NCI-H146 treated with DMSO at 0.1 percent for 48 hours (cell line): ENCODE data around the gene PIP5K1B.
A peak's percentile ranks its signal among the peaks of the same experiment; 100 is the strongest.

Experiments
- DNase-seq: peaks from one replicate; lab custom pipeline; 2025; ENCODE audit not compliant: unreplicated experiment; lab: John Stamatoyannopoulos, UW

PIP5K1B gene

GRCh38 chr9:68733021-68733405, 28.0 kb downstream of the PIP5K1B start:
- DNase-seq, result no peak

DNA sequence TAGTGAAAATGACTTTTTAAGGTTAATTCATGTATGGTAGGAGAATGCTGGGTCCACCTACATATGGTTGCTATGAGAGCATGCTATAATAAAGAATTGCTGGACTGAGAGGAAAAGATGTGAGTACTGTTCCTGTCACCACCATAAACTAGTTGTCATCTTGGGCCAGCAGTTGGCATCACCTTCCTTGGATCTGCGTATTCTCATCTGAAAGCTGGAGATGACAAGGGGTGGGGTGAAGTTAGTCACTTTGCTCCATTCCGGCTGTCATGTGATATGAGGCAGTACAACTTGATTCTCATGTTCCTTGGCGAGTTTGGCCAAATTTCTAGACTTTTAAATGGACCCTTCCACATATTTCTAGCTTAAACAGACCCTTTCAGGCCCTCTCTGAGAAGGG, 33.3 kb downstream of the PIP5K1B start:
- no peak for DNase-seq

GRCh38 chr9:68739621-68740174, 34.7 kb downstream of the PIP5K1B start:
- no peak for DNase-seq

- DNase-seq, result no peak
Measured at GRCh38 chr9:68740561-68740960, 35.5 kb downstream of the PIP5K1B start.

DNA sequence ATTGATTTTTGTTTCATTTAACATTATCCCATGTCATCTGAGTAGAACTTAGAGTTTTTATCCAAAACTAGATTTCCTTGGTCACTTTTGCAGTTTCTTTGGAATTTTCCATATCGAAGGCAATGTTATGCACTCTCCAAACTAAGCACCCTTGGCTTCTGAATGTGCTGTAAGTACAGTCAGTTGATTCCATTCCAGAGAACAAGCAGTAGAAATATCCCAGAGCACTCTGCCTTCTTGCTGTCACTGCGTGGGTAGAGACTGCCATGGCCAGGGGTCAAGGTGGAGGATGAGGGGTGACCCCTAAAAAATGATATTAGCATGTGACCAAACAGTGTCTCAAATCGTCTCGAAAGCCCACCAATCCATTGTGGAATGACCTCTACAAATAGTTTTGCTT, 36.2 kb downstream of the PIP5K1B start:
- DNase-seq, result no peak

DNA sequence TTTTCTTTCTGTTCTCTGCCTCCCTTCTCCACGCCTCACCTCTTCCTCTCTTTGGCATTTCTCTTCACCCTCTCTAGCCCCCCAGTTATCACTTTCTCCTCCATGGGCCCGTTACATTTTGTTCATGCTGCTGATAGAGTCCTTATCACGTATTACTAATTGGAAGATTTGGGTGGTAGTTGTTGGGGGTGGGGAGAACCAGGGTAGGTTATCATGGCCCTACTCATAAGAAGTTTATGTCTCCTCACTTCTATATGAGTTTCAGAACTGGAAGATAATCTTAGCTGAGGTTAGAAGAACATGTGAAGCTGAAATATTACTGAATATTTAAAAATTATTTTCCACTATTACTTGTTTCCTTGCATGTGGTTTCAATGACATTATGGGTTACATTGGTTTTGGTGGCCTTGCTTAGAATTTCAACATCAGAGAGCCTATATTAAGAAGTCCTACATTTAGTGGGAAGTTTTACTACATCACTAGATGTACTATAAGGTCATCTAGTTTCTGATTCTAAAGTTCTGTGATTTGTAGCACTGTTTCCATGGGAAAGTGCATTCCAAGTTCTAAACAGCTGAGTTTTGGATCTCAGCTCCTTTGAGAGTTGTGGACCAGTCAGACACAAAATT, 36.8 kb downstream of the PIP5K1B start:
- no peak for DNase-seq

- DNase-seq, result no peak
Measured at GRCh38 chr9:68742333-68742730, 37.3 kb downstream of the PIP5K1B start.

- DNase-seq, result no peak
Measured at GRCh38 chr9:68744426-68744825, 39.4 kb downstream of the PIP5K1B start.

- DNase-seq, result no peak
Measured at GRCh38 chr9:68746525-68746924, 41.5 kb downstream of the PIP5K1B start.

GRCh38 chr9:68747043-68747533, 42.0 kb downstream of the PIP5K1B start:
- no peak for DNase-seq

DNA sequence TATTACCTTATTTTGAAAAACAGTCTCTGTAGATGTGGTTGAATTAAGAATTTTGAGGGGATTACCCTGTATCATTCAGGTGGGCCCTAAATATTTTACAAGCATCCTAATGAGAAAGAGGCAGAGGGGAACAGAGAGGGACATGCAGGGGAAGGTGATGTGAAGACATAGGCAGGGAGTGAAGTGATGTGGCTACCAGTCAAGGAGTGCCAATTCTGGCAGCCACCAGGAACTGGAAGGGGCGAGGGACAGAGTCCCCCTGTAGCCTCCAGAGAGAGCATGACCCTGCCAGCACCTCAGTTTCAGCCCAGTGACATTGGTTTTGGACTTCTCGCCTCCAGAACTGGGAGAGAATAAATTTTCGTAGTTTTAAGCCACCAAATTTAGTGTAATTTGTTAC, 44.1 kb downstream of the PIP5K1B start:
- DNase-seq, result no peak

DNA sequence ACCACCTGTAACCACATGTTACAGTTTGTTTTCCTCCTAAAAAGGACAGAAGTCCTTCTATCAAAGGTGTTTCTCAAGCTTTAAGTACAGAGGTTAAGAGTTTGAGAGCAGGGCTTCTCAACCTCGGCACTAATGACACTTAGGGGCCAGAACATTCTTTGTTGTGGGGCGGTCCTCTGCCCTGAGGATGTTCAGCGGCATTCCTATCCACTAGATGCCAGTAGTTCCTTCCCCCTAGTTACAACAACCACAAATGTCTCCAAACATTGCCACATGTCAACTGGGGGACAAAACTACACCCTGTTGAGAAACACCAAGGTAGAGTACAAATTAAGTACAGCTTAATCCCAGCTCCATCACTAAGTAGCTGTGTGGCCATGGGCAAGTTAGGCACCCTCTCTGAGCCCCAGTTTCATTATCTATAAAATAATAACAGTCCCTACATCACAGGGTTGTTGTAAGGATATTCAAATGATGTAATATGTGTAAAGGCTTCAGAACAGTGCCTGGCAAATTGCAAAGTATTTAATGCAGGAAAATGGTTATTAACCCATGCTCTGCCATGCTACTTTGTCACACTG, 44.6 kb downstream of the PIP5K1B start:
- no peak for DNase-seq

DNA sequence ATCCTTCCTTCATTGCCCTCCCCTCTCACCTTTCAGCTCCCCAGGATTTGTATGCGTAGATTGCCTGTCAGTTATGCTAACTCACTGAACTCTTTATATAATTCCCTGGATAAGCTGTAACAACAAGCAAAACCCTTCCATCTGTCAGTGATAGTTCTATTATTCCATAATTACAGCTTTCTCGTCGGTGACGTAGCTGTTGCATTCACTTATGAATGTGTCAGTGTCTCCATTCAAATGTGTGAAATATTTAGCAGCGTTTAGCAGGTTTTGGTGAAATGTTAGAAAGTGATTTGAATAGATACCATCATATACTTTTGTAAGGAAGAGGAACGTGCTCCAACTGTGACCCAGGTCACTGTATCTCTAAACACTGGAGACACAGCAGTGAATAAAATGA, 45.2 kb downstream of the PIP5K1B start:
- peak; percentile 39 for DNase-seq

DNA sequence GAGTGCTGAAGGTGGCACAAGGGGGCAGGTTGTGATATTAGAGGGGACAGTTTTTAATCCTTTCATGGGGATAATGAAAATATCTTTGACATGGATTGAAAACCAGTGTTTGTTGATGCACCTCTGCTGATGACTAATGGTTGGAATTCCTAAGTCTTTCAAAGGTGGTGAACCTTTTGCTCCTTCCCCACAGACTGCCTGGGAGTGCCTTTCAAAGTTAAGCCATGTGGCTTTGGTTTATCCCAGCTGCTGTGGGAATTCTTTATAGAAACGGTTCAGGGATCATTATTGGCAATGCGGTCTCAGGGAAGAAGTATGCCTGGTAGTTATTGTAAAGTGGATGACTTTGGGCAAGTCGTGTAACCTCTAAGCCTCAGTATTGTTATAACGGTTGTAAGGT, 45.7 kb downstream of the PIP5K1B start:
- no peak for DNase-seq

DNA sequence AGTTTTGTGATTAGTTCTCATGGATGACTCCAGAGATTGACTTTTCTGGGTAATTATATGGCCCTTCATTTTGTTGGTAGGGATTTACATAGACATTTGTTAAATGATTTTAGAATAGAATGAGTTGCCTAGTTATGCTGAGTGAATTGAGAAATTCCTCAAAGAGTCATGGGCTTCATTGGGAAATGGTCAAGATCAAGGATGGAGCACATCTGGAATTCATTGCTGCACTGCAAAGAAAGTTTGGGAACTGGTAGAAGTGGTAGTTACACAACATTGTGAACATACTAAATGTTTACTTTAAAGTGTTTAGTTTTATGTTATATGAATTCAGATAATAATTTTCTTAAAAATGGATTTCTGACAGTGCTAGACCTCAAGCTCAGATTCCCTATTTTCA, 46.5 kb downstream of the PIP5K1B start:
- DNase-seq, result no peak

DNA sequence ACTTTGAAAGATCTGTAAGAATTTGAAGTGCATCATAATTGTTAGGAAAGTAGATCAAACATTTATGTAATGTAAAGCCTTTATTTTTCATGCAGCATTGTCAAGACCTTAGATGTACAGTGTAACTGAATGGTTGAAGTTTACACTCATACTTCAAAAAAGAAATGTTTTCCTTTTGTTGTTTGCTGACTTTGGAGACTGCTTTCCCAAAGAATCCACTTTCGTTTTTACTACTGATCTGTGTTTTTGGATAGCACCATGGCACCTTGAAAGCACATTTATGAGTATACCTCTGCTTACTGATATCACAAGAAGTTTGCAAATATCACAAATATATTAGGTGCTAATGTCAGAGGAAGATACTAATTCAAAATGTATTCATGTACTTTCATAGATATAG, 50.0 kb downstream of the PIP5K1B start:
- no peak for DNase-seq

GRCh38 chr9:68755752-68756151, 50.7 kb downstream of the PIP5K1B start:
- no peak for DNase-seq

DNA sequence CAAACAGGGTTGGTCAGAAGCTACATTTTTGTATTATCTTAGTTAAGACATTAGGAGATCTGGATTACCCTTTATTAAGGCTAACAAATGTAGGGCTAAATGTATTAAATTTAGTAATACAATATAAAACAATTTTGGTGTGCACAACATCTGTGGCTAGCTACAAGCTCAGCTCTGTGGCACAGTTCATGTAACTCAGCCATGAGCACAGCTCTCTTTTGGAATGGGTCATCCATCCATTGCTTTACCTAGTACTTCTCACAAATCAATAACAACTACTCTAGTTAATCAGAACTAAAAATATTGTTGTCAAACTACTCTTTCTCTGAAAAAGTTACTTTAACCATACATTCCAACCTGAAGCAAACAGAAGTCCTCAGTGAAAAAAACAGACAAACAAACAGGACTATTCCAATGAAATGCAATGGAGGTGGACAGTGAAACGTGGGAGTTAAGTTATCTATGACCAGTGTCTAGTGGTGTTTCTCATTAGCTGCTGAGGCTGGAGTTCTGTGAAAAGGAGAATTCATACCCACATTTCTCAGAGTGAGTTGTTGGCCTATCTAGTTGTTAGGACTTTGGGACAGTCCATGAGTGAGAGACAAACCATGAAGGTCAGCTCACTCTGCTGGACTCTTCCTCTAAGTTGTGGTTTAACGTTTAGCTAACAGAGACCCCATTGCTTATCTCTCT, 55.1 kb downstream of the PIP5K1B start:
- DNase-seq, result no peak

DNA sequence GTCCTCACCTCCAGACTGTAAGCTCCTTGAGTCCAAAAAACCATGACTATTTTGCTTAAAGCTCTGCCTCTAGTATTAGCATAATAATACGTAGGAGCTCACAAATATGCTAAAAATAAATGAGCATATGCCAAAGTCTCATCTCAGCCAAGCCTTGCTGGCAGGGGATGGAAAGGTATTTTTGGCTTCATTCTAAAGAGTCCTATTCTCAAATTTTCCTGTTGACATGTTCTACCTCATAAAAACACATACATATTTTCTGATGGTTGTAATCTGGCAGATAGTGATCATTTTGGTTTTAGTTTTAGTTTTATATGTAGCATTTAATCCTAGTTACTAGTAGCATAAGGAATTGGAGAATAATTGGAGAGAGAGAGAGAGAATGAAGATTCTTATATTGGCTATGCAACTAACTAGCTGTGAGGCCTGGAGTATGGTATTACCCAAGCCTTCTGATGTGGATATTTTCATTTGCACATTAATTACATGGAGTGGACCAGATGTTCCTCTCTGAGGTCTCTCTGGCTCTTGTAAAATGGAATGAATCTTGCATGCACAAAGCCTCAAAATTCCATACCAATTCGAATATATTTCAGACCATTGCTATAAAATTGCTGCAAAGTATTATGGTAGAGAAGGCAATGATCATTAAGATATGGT, 55.8 kb downstream of the PIP5K1B start:
- DNase-seq, result no peak

DNA sequence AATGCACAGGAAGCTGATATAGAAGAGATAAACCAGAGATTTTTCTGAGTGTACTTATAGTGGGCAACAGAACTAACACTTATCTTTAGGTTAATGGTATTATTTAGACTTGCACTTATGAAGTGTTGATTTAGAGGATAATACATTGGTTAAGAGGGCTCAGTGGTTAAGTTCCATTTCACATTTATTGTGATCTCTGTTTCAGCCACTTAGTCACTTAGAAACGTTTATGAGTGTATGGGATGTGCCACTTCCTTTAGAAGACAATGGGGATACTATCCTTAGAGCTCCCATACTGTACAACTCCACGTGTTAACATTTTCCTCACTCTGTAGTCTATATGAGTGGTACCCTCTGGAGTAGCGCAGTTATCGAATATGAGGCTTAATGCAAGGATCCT, 57.5 kb downstream of the PIP5K1B start:
- DNase-seq, result no peak

DNA sequence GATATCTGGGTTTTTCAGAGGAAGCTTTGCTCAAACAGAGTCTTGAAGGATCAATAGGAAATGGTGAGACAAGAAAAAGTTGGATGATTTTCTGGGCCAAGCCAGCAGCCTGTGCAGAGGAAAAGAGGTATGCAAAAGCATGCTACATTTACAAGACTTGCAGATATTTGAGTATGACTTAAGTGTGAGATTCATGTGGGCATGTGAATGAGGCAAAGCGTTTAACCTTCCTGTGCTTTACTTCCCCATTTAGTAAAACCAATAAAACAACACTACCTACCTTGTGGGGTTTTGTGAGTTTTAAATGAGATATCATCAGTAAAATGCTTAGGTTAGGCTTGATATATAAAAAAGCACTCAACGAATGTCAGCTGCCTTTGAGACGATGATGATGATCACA, 58.1 kb downstream of the PIP5K1B start:
- DNase-seq, result no peak

- no peak for DNase-seq
Measured at GRCh38 chr9:68768619-68769018, 63.6 kb downstream of the PIP5K1B start.
